HG02759 (cell line): ENCODE data around the gene FCRLA.
"Not testable (repeated sequence)": the region's sequence is repeated elsewhere in the genome, so short reads cannot be mapped to it uniquely, and the experiment has no call there.

ENCODE experiments used
- ATAC-seq: cut with Tn5 transposase; IDR thresholded peaks from one replicate; pipeline ENCODE4 v1.9.1; 2021; ENCODE audit warnings: mild to moderate bottlenecking, moderate library complexity; ENCODE audit not compliant: unreplicated experiment

The FCRLA gene

GRCh38 chr1:161706482-161707347 lies at the start of gene FCRLA:
TSS of gene FCRLA (plus strand) at chr1:161707229. CDS start at chr1:161707265, 36 bp downstream.
- ATAC-seq, result peak; percentile 66

GRCh38 chr1:161658524-161658923 lies 48.5 kb upstream of the FCRLA start:
- ATAC-seq, result not testable (repeated sequence)

- not testable (repeated sequence) for ATAC-seq
Observed at GRCh38 chr1:161661660-161662311, 45.2 kb upstream of the FCRLA start.

GRCh38 chr1:161662684-161663339 lies 44.2 kb upstream of the FCRLA start, which contains the start of gene FCGR2B:
TSS of gene FCGR2B (plus strand) at chr1:161663143. CDS start at chr1:161663242, 99 bp downstream.
- peak; percentile 75 for ATAC-seq

- peak; percentile 5 for ATAC-seq
Observed at GRCh38 chr1:161663569-161663968, 43.5 kb upstream of the FCRLA start.

- not testable (repeated sequence) for ATAC-seq
Observed at GRCh38 chr1:161664689-161665088, 42.3 kb upstream of the FCRLA start.

- not testable (repeated sequence) for ATAC-seq
Observed at GRCh38 chr1:161671045-161672020, 35.7 kb upstream of the FCRLA start.

- not testable (repeated sequence) for ATAC-seq
Observed at GRCh38 chr1:161673437-161673836, 33.6 kb upstream of the FCRLA start.

GRCh38 chr1:161674447-161674846 lies 32.6 kb upstream of the FCRLA start:
- ATAC-seq, result not testable (repeated sequence)

GRCh38 chr1:161674908-161675307 lies 32.1 kb upstream of the FCRLA start:
- not testable (repeated sequence) for ATAC-seq

- no peak for ATAC-seq
Observed at GRCh38 chr1:161676441-161676840, 30.6 kb upstream of the FCRLA start.

- ATAC-seq, result no peak
Observed at GRCh38 chr1:161676958-161677689, 29.9 kb upstream of the FCRLA start.

- ATAC-seq, result no peak
Observed at GRCh38 chr1:161678500-161678899, 28.5 kb upstream of the FCRLA start.

GRCh38 chr1:161681879-161682278 lies 25.1 kb upstream of the FCRLA start:
- ATAC-seq, result no peak

GRCh38 chr1:161688946-161689345 lies 18.1 kb upstream of the FCRLA start:
- no peak for ATAC-seq

GRCh38 chr1:161691846-161692245 lies 15.2 kb upstream of the FCRLA start:
- ATAC-seq, result no peak

GRCh38 chr1:161693020-161693712 lies 13.9 kb upstream of the FCRLA start:
- not testable (repeated sequence) for ATAC-seq

- ATAC-seq, result not testable (repeated sequence)
Observed at GRCh38 chr1:161698302-161698701, 8.7 kb upstream of the FCRLA start.

- no peak for ATAC-seq
Observed at GRCh38 chr1:161702250-161702649, 4.8 kb upstream of the FCRLA start.
